Activated CD8-positive, alpha-beta memory T cell treated with anti-CD3 and anti-CD28 coated beads for 36 hours (primary cell): ENCODE data around the gene GRIA1. TPM values are rescaled to one million over a fixed set of nuclear protein-coding genes. Genes with fewer than 3 reads are reported as not detected.
"Not testable (repeated sequence)": the region's sequence is repeated elsewhere in the genome, so short reads cannot be mapped to it uniquely, and the experiment has no call there.

ENCODE experiments used
- CTCF ChIA-PET: fragments of 350-600 bp; sonication (Branson Sonifier 250); formaldehyde crosslinking; loops from one replicate; lab custom pipeline; 2021; ENCODE audit warnings: antibody characterized with exemption; lab: Charles Lee
- POLR2A ChIA-PET: fragments of 350-600 bp; sonication (Branson Sonifier 250); formaldehyde crosslinking; loops from one replicate; lab custom pipeline; 2021; ENCODE audit warnings: antibody characterized with exemption; lab: Charles Lee
- total RNA-seq, 2 experiments: library from RNA; stranded (reverse); gene quantifications; one replicate each; pipeline ENCODE4 v1.2.3, GENCODE V29; 2021

Gene GRIA1
- total RNA-seq, 2 experiments from 2014 or later = not detected

DNA sequence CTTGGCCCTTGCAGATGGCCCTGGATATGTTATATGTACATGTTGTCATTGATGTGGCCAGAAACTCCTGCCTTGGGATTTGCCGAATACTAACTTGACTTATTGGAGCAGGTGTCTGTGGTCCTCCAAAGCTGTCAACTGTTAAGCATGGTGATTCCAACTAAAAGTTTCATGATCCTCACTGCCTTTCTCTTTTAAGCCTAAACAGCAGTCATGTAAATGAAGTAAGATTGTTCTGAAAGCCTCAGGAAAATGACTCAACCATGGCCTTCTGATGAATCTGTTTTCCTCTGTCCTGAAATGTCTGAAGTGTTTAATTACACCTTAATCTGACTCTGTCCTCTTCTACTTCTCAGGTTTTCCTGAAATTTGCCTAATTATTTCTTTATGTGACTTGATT lies 303.2 kb downstream of the GRIA1 start:
- CTCF ChIA-PET = no interaction called here
- POLR2A ChIA-PET = no interaction called here

DNA sequence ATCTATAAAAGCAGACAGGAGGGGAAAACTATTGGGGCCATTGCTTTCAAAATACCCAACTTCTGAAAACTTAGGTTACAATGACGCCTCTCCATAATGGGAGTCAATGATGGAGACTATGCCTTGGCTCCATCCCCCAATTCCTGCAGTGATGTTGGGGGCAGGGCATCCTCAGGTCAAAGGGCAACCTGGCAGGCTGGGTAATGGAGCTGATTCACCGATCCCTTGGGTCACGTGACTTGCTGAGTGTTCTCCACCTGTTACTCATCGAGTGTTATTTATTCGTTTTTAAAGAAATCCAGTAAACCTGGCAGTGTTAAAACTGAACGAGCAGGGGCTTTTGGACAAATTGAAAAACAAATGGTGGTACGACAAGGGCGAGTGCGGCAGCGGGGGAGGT lies 303.9 kb downstream of the GRIA1 start:
- CTCF ChIA-PET = no interaction called here

DNA sequence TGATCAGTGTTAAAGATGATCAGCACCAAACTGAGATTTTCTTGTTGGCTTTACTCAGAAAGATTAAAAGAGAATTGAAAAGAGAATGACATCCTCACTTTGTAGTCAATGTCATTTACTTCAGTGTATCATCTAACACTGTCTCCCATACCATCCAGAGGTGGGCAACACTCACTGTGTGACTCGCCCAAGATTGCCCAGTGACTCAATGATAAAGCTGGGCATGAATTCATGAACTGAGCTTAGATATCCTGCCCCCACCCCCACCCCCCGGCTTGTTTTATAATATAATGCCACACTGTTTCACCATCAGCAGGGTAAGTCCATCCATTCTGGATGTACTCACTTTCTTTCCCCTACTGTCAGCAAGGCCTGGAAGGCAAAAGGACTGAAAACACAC lies 306.1 kb downstream of the GRIA1 start:
- POLR2A ChIA-PET = no interaction called here
- CTCF ChIA-PET = no interaction called here

More for the DNA sequence above, 303.9 kb downstream of the GRIA1 start:
- POLR2A ChIA-PET = no interaction called here

DNA sequence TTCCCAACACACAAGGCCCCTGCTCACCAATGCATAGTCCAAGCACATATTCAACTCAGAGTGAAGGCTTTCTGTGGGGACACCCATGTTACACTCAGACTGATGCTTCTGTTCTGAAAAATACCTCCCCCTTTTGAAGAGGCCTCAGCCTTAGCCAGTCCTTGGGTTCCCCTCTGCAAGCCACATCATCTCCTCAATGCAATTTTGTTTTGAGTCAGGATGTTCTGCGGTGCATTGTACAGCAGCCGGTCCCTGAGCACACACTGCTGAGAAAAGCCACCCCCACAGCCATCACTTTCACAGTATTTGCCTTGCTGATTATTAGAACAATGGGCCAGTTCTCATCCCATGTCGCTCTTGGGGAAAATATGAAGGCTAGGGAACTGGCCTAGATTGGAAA lies 307.0 kb downstream of the GRIA1 start:
- CTCF ChIA-PET = no interaction called here
- POLR2A ChIA-PET = no interaction called here

DNA sequence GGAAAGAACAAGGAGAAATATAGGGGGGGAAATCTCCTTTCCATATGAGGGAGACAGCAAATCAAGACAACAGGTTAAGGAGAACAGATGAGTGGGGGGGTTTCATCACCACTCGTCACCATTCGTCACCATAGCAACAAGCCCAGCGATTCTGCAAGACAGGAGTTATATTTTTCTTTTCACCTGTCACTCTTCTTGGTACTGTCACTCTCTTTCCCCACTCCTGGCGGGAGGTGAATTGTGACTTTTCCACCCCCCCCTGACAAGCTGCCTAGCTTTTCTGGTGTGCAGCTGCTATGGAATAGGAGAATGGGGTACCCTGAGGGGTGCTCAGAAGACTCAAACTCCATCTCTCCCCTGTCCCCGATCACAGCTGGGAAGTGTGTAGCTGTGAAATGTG lies 308.4 kb downstream of the GRIA1 start:
- CTCF ChIA-PET = no interaction called here
- POLR2A ChIA-PET = no interaction called here

DNA sequence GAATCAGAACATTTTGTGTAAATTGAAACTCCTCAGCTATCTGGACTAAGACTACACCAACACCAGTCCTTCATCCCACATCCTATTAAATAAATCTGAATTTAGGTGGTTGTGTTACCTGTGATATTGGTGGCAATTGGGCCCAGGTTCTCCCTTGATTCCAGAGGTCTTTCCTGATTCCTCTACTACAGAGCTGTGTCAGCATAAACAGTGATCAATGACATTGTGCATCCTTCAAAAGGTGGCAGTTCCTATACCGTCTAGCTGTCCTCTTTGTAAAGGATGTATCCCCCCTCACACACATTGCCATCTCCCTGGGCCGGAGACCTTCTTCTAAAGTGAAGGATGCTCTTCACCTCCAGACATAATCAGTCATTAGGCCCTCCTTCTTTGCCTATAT lies 309.0 kb downstream of the GRIA1 start:
- ChIA-PET CTCF (no interaction called here), POLR2A (no interaction called here)

DNA sequence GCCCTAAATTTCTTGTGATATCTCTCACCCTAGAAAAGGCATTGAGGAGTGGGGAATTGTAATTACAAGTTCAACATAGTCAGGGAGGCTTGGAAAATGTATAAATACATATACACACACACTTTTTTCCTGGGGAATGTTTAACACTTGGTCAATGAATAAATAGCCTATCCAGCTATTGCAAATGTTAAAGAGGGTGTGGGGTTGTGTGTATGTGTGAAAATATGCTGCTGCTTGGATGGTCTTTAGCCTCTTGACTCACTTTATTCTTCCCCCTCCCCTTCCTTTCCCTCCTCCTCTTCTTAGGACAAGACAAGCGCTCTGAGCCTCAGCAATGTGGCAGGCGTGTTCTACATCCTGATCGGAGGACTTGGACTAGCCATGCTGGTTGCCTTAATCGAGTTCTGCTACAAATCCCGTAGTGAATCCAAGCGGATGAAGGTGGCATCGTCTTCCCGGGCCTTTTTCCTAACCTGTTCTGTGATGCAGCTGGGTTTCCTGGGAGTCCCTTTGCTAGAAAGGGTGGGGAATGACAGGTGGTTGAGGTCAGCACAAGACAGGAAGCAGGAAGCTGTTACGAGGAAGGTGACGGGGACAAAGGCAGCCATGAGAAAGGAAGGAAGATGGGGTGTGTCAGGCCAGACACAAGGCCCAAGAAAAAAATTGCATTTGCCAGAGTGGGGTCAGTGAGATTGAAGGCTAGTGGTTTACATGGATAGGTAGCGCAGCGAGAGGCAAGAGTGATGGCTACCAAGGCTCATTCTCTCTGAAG lies 311.8 kb downstream of the GRIA1 start:
- ChIA-PET CTCF (no interaction called here), POLR2A (no interaction called here)

DNA sequence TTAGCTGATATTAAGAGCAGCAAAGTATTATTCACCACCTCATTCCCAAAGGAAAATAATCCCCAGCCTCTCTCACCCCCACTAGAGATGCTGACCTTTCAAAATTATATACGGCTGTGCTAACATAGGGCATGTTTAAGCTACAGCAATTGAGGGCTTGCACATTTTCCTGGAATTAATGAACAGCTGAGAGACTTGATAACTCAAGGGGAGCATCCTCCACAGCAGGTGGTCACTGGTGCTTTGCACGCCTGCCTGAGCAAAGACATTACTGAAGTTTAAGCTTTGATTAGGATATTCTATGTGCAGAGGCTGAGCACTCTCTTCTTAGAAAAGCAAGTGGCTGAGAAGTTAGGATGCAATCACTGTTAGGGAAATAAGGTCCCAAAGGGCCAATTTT lies 317.3 kb downstream of the GRIA1 start:
- POLR2A ChIA-PET = interaction anchor here (0.8 kb wide), 1 partner anchor 204 kb away, joined by 3 read pairs; no protein-coding TSS in a partner anchor
- CTCF ChIA-PET = no interaction called here

DNA sequence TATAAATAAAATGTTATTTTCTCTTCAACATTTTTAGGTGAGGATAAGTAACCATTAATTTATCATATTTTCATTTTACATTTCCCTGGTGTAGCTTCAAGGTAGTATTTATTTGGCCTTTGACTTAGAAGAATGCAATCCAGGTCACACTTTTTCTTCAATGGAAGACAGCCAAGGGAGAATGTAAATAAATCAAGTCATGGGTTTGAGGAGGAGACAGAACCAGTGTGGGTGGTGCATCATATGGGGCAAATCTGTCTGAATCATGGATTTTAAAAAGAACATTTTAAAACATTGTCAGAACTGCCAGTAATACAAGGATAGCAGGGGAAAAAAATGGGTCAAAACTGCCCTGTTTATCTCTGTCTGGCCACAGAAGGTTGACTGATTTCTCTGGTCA lies 318.7 kb downstream of the GRIA1 start:
- ChIA-PET POLR2A (no interaction called here), CTCF (no interaction called here)

DNA sequence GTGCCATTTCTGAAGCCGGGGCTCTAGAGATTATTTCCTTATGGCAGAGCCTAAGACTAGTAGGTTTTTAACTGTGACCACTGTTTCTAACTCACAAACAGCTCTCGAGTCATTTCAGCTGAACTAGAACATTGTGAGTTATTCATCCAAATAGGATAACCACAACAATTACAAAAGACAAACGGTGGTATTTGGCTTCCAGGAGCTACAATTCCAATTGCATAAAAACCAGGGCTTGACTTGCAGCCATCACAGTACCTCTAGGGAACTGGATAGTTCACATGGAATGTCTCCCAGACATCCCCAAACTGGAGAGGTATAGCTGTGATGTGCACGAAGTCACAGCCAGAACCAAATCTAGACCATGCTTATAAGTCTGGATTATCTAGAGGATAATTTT lies 323.4 kb downstream of the GRIA1 start:
- POLR2A ChIA-PET = no interaction called here
- CTCF ChIA-PET = no interaction called here

DNA sequence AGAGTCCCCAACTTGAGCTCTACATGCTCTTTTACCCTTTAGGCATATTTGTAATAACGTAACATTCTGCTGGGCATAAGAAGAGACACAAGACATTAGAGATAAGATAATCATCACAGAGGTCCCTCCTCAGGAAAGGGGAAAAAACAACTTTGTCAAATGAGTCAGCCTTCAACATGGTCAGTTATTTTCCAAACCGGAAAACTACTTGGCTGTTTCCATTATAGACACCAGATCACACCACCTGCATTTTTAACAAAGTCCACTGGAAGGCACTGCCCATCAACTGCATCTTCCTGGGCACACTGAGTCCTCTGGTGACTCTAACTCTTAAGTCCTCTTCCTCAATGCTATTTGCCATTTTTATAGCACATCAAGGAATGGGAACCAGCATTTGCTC lies 326.4 kb downstream of the GRIA1 start:
- CTCF ChIA-PET = no interaction called here
- POLR2A ChIA-PET = no interaction called here

DNA sequence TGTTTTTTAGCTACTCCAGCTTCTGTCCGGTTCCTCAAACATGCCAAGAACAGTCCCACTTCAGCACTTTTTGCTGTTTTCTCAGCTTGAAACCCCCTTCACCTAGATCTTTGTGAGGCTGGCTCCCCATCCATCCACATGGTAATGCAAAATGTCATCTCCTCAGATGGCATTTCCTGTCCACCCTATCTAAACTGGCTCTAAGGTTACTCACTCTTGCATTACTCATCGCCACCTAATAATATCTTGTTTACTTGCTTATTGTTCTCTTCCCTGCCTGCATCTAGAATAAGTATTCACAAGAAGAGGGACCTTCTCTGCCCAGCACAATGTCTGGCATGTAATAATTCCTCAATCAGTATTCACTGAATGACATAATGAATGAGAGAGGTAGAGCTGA lies 328.2 kb downstream of the GRIA1 start:
- CTCF ChIA-PET = no interaction called here
- POLR2A ChIA-PET = no interaction called here

DNA sequence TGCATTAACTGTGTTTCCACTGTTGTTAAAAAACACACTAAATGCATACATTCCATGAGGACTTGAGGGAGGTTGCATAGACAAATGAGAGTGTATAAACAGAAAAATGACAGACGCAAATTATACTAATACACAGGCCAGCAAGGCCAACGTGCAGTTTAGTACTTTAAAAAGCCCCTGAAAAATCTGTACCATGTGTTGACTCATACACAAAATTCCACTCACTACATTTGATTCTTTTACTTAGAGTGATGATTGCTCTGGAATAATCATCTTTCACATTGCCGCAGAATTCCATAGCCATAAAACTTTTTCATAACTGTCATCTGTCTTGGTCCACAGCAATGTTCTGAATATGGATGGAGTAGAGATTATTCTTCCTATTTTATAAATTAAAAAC lies 332.6 kb downstream of the GRIA1 start:
- ChIA-PET CTCF (no interaction called here), POLR2A (no interaction called here)

DNA sequence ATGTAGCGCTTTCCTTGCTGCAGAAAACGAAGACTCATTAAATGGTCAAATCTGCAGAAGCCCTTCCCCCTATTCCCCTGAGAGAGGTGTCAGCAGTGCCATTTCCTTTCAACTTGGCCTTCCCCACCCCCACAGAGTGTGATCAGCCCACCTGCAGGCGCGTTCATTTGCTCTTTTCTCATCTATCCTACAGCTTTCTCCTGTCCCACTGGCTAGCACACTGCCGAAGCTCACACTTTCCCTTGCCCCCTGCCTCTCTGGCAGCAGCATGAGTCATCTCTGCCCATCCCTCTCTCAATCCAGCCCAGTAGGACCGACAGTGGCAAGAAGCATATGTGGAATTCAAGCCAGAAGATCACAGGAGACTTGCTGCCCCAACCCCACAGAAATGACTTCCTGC lies 334.4 kb downstream of the GRIA1 start:
- ChIA-PET POLR2A (no interaction called here), CTCF (no interaction called here)

DNA sequence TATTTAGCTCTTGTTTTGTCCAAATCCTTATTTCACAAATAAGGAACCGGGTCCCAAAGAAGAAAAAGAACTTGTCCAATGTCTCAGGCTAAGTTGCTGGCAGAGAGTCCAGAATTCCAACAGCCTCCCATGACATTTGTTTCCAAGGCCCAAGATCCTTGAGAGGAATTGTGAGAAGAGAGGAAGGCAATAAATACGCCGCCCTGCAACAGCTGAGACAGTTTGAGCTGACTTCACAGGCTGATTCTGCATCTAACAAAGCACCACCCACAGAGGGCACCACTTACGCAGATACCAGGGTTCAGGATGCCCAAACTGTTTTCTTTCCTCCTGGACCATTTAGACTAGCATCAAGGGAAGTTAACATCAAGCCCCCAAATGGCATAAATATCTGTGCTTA lies 336.9 kb downstream of the GRIA1 start:
- POLR2A ChIA-PET = no interaction called here
- CTCF ChIA-PET = no interaction called here

DNA sequence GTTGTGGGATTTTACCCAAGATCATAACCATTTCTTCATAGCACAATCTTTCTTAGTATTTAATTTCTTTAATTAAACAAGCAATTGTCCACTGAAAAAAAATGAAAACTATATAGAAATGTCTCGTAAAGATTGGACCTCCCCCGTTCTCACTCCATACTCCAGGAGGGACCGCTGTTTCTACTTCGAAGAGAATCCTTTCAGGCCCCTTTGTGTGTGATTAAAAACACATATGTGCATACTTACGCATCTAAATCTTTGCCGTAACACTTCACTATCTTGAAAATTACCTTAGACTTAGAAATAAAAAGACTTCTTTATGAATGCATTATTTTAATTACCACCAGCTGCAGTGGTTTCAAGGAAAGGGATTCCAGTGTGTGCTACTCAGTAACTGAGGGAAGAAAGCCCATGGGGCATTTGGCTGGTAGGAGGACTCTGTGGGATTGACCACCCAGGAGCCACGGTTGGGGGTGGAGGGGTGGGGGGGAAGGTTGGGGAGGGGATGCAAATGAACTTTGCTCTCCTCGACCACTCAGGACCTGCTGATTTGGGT lies 339.1 kb downstream of the GRIA1 start:
- POLR2A ChIA-PET = no interaction called here
- CTCF ChIA-PET = no interaction called here

DNA sequence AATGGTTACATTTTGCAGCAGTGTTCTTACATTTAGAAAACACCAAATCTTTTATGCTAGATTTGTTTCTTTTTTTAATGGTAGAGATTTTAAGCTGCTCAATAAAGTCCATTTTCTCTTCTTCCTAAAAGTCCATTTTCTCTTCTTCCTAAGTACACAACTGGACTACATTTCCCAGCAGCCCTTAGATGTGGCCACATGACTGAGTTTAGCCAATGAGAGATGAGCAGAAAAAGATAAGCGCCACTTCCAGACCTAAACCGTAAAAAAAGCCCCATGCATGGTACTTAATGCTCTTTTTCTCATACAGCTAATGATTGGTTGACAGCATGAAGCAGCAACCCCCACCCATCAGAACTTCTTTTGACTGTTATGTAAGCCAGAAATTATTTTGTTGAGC lies 341.5 kb downstream of the GRIA1 start:
- CTCF ChIA-PET = no interaction called here
- POLR2A ChIA-PET = no interaction called here

DNA sequence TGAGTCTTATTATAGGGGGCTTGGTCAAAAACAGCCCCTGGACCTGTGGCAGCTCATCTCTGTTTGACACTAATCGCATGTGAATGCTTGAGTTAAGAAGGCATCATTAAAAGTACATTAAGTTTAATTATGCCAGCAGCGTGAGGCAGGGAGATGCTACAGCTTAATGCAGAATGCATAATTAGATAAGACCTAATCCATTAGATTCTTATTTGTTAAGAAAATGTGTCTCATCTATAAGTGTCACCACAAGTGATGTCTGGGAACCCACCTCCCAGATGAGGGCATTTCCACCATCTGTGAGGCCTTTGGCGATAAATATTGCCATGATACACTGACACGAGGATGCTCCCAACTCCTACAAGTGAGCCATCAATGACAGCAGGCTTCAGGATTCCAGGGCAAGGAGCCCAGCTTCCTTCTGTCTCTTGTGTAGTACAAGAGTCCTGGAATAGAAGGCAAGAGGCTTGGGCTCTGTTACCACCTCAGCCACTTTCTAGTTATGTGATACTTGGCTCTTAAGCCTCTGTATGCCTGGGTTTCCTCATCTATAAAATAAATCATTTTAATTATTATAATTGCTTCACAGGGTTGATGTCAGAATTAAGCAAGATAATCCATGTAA lies 345.5 kb downstream of the GRIA1 start:
- CTCF ChIA-PET = no interaction called here
- POLR2A ChIA-PET = no interaction called here

DNA sequence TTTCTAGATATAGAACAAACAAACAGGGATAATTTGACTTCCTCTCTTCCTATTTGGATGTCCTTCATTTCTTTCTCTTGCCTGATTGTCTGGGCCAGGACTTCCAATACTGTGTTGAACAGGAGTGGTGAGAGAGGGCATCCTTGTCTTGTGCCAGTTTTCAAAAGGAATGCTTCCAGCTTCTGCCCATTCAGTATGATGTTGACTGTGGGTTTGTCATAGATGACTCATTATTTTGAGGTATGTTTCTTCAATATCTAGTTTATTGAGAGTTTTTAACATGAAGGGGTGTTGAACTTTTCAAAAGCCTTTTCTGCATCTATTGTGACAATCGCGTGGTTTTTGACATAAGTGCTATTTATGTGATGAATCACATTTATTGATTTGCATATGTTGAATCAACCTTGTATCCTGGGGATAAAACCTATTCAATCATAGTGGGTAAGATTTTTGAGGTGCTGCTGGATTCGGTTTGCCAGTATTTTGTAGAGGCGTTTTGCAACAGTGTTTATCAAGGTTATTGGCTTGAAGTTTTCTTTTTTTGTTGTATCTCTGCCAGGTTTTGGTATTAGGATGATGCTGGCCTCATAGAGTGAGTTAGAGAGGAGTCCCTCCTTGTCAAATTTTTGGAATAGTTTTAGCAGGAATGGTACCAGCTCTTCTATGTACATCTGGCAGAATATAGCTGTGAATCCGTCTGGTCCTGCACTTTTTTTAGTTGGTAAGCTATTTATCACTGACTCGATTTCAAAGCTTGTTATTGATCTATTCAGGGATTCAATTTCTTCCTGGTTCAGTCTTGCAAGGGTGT lies 359.0 kb downstream of the GRIA1 start:
- CTCF ChIA-PET, POLR2A ChIA-PET: not testable (repeated sequence)

DNA sequence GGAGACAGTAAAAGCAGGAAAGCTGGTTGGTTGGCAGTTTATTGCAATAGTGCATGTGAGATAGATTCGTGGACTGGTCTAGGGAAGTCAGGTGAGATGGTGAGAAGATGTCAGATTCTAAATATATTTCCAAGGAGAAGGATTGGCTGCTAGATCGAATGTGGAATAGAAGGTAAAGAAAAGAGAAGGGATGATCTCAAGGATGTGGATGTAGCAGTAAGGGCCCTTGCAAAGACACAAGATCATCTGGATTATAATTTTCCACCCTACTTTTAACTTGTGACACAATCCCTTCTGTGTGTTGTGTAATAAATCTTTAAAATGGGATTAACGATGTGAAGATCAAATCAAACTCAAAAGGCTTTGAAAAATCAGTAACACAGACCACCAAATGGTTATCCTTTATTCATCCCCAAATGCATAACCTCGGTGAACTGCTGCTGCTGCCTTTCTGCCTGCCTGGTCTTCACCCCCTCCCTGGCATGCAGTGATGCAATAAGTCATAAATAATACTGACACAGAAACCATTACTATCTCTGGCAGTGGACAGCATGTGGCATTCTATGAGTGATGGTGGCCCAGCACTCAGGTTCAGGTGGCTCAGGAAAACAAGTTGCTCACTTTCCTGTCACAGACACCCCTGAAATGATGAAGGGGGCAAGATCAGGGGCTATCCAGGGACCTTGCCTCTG lies 369.9 kb downstream of the GRIA1 start:
- ChIA-PET POLR2A (no interaction called here), CTCF (no interaction called here)
